Gastroesophageal sphincter (tissue), 4 donors: ENCODE data around the gene SGPL1. TPM values are rescaled to one million over a fixed set of nuclear protein-coding genes. Genes with fewer than 3 reads are reported as not detected.

Source experiments
- ATAC-seq: fragments of 150-250 bp; one replicate; pipeline ENCODE4 v1.9.1; 2016; ENCODE audit warnings: mild to moderate bottlenecking, moderate library complexity
- H3K27ac ChIP-seq, 4 donors: fragments of 200-600 bp; sonication (generic) in 3 of 4; 1 replicate in 3 of 4; 2 replicates in 1 of 4; pipeline ENCODE4 v1.5.1; 2016 to 2019
- H3K27me3 ChIP-seq: fragments of 200-600 bp; sonication (generic); one replicate; pipeline ENCODE4 v1.5.1; 2019
- H3K36me3 ChIP-seq, 2 donors: fragments of 200-600 bp; sonication (generic); one replicate each; pipeline ENCODE4 v1.5.1; 2019; ENCODE audit warnings: control low read depth in 1 of 2
- H3K4me1 ChIP-seq, 3 donors: fragments of 200-600 bp; sonication (generic); 1 replicate in 2 of 3; 2 replicates in 1 of 3; pipeline ENCODE4 v1.5.1; 2016 to 2019; ENCODE audit warnings: control low read depth in 2 of 3
- H3K4me3 ChIP-seq, 2 donors: fragments of 200-600 bp; sonication (generic); one replicate each; pipeline ENCODE4 v1.5.1; 2019; ENCODE audit warnings: mild to moderate bottlenecking in 1 of 2, moderate library complexity in 1 of 2
- H3K9me3 ChIP-seq, 3 donors: fragments of 200-600 bp; sonication (generic); one replicate each; pipeline ENCODE4 v1.5.1; 2017 to 2019; ENCODE audit warnings: control low read depth in 2 of 3
- EP300 ChIP-seq: sonication (generic); formaldehyde crosslinking; IDR thresholded peaks from one replicate; pipeline ENCODE4 v1.6.1; 2017; ENCODE audit warnings: antibody characterized with exemption, mild to moderate bottlenecking
- POLR2A ChIP-seq, 2 donors: fragments of 450-650 bp; IDR thresholded peaks; one replicate each; pipeline ENCODE4 v1.6.1; 2017; ENCODE audit warnings: antibody characterized with exemption in 2 of 2, mild to moderate bottlenecking in 2 of 2, moderate library complexity in 1 of 2
- POLR2AphosphoS5 ChIP-seq: sonication (generic); formaldehyde crosslinking; IDR thresholded peaks from one replicate; pipeline ENCODE4 v1.6.1; 2017; ENCODE audit warnings: antibody characterized with exemption
- WGBS, 2 donors: methylation state at CpG; one replicate each; pipeline ENCODE4 v1.1.5; 2018; ENCODE audit warnings: low coverage in 1 of 2; 5-methylcytosine and 5-hydroxymethylcytosine counted together
- total RNA-seq, 4 donors: library from RNA; depleted of rRNA; stranded (reverse); fragments of >200 nt; gene quantifications; one replicate each; pipeline ENCODE4 v1.1.0, GENCODE V29; 2016
- TF ChIP-seq, protein P1 (sequence below), 4 experiments: fragments of 200-600 bp in 2 of 4; fragments of 450-650 bp in 2 of 4; sonication (generic) in 1 of 4; IDR thresholded peaks; one replicate each; pipeline ENCODE4 v1.5.1; 2017 to 2019; ENCODE audit warnings: antibody characterized with exemption in 4 of 4, mild to moderate bottlenecking in 2 of 4, moderate library complexity in 2 of 4

The SGPL1 gene
- total RNA-seq, 4 donors from 2014 or later = 23.0 to 28.1 (median 24.4) TPM

DNA sequence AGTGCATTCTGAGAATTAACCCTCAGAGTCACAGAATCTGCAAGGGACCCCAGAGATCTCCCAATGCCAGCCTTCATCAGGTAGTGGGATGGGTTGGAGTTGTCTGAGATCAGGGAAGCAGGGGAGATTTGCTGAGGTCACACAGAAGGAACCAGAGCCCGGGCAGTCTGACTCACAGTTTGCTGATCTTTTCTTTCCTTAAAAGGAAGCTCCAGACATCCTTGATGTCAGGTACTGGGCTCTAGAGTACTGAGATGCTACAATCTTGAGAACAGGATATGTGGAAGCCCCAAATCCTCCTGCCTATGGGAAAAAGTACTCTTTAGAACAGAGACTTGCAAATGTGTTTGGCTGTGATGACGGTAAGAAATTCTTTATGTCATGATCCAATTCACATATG, 31.3 kb upstream of the SGPL1 start:
- Histone ChIP-seq H3K9me3 (peaks cover 0 to 7% (median 0%) of the 10 kb centered on the region in 3 donors), H3K27ac (no peak overlapping the region), H3K4me3 (no peak overlapping the region), H3K27me3 (no peaks in the 10 kb centered on the region), H3K4me1 (no peaks in the 10 kb centered on the region), H3K36me3 (no peaks in the 10 kb centered on the region)
- WGBS, 2 donors = 47 to 71% methylated on average over 2 of the region's 2 CpGs
- TF ChIP-seq POLR2AphosphoS5 (no peak), EP300 (no peak), POLR2A (IDR thresholded peaks at IDR 0.05) (no peak)
- TF ChIP-seq, protein P1, sequence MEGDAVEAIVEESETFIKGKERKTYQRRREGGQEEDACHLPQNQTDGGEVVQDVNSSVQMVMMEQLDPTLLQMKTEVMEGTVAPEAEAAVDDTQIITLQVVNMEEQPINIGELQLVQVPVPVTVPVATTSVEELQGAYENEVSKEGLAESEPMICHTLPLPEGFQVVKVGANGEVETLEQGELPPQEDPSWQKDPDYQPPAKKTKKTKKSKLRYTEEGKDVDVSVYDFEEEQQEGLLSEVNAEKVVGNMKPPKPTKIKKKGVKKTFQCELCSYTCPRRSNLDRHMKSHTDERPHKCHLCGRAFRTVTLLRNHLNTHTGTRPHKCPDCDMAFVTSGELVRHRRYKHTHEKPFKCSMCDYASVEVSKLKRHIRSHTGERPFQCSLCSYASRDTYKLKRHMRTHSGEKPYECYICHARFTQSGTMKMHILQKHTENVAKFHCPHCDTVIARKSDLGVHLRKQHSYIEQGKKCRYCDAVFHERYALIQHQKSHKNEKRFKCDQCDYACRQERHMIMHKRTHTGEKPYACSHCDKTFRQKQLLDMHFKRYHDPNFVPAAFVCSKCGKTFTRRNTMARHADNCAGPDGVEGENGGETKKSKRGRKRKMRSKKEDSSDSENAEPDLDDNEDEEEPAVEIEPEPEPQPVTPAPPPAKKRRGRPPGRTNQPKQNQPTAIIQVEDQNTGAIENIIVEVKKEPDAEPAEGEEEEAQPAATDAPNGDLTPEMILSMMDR (IDR thresholded peaks at IDR 0.05) = no peak
- no peak for ATAC-seq

DNA sequence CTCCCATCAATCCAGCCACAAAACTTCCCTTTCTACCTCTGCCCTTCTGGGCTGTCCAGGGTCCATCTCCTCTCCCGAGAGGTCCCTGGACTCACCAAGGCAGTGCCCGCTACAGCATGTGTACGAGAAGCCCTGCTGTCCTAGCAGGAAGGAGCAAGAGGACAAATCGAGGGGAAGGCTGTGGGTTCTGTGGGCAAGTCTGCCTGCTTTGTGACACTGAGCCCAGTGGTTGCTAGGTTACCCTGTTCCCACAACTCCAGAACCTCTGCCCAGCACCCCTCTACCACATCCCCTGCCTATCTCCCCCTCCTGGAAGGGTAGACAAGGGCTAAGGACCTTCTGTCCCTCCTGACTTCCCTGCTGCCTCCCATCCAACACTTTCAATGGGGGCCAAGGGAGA, 30.6 kb upstream of the SGPL1 start, which contains the start of gene TBATA:
Gene TBATA, minus strand, starts transcription at position 188 of the 400 bp plus-strand sequence. CDS start 1,998 bp downstream, outside the sequence.
- Histone ChIP-seq H3K9me3 (peaks cover 0 to 7% (median 0%) of the 10 kb centered on the region in 3 donors), H3K4me3 (no peak within 1 kb of the TSS), H3K27me3 (no peaks in the 10 kb centered on the region), H3K4me1 (no peaks in the 10 kb centered on the region), H3K27ac (no peak within 1 kb of the TSS), H3K36me3 (no peaks in the 10 kb centered on the region)
- ATAC-seq = no peak
- no CpG with 5 or more reads among the region's 4 CpGs for WGBS, 2 donors
- TF ChIP-seq POLR2A (IDR thresholded peaks at IDR 0.05) (no peak), POLR2AphosphoS5 (no peak), EP300 (no peak)
- TF ChIP-seq, protein P1 (IDR thresholded peaks at IDR 0.05) = no peak

DNA sequence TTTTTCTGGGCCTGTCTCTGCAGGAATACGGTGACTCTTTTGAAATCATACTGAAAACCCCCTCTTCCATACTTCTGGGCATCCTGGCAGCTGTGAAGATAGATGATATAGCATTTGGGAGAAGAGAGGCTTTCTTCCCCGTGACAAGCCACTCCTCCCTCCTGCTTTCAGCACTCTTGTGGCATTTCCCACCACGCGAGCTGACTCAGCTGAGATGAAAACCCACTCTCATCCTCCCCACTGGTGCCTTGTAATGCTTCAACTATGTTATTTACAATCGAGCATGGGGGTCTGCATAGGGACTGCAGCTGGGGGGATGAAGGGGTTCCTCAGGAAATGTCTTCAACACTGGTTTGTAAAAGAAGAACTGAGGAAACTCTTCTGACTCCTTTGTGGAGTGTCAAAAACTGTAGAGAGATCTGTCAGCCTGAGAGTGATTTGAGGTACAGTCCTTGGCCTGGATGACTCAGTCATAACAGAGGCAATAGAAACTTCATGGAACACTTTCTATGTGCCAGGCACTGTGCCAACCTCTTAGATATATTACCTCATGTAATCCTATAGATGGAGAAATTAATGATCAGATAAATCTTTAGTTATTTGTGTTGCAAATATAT, 28.8 kb upstream of the SGPL1 start:
- Histone ChIP-seq H3K4me3 (no peak overlapping the region), H3K4me1 (no peaks in the 10 kb centered on the region), H3K36me3 (no peaks in the 10 kb centered on the region), H3K9me3 (peaks cover 0 to 7% (median 0%) of the 10 kb centered on the region in 3 donors), H3K27me3 (no peaks in the 10 kb centered on the region), H3K27ac (no peak overlapping the region)
- no peak for ATAC-seq
- no peak for TF ChIP-seq POLR2A (IDR thresholded peaks at IDR 0.05)
- TF ChIP-seq, protein P1 (IDR thresholded peaks at IDR 0.05) = no peak
- no peak for TF ChIP-seq POLR2AphosphoS5
- no peak for TF ChIP-seq EP300
- WGBS, 2 donors = 33 to 60% methylated on average over 1 to 3 of the region's 5 CpGs

DNA sequence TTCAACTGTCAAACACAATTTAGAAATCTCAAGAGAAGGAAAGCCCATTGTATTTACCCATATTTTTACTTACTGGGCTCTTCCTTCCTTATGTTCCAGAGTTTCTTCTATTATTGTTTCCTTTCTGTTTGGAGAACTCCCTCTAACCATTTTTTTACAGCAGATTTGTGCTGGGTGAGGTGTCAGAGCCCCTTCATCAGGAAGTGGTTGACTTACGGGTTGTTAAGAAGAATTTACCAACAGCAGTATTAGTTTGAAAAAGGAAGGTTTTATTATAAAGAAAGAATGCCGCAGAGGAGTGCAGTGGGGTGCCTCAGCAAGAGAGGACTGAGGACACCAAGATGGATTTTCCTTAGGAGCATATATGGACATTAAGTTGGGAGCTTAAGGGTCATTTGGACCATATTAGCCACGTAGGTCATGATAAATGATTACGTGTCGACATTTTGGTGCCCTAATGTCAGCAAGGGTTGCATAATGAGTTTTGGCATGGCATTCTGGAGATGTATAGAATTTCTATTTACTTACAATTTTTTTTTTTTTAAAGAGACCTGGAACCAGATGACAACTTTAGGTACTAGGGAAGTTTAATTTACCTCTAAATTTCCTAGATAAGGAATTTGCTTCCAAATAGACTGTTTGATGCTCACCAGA, 24.2 kb upstream of the SGPL1 start:
- no peak for ATAC-seq
- H3K4me3 ChIP-seq = no peak overlapping the region
- WGBS, 2 donors = 68 to 73% methylated on average over 4 to 5 of the region's 5 CpGs

More for the DNA sequence above, 24.2 kb upstream of the SGPL1 start:
- Histone ChIP-seq H3K9me3 (peaks cover 0 to 7% (median 0%) of the 10 kb centered on the region in 3 donors), H3K36me3 (no peaks in the 10 kb centered on the region), H3K27ac (no peak overlapping the region), H3K27me3 (no peaks in the 10 kb centered on the region), H3K4me1 (no peaks in the 10 kb centered on the region)
- TF ChIP-seq POLR2AphosphoS5 (no peak), EP300 (no peak), POLR2A (IDR thresholded peaks at IDR 0.05) (no peak)
- TF ChIP-seq, protein P1 (IDR thresholded peaks at IDR 0.05) = no peak
